DND-41 (cell line): ENCODE results near the gene SLC16A1.

ENCODE experiments used
- EZH2 ChIP-seq: IDR thresholded peaks from 3 replicates; pipeline ENCODE4 v1.6.1; 2012; ENCODE audit warnings: borderline replicate concordance, low read depth, mild to moderate bottlenecking, moderate library complexity, low read length, inconsistent platforms; ENCODE audit not compliant: severe bottlenecking
- TF ChIP-seq, protein P1 (sequence below): IDR thresholded peaks from 2 replicates; pipeline ENCODE4 v1.5.1; 2012; ENCODE audit warnings: borderline replicate concordance, low read length, moderate library complexity, mild to moderate bottlenecking; ENCODE audit not compliant: poor library complexity, severe bottlenecking; ENCODE audit errors: extremely low read depth

GRCh38 chr1:112939810-112940209, 16.2 kb downstream of the SLC16A1 start:
- TF ChIP-seq, protein P1, sequence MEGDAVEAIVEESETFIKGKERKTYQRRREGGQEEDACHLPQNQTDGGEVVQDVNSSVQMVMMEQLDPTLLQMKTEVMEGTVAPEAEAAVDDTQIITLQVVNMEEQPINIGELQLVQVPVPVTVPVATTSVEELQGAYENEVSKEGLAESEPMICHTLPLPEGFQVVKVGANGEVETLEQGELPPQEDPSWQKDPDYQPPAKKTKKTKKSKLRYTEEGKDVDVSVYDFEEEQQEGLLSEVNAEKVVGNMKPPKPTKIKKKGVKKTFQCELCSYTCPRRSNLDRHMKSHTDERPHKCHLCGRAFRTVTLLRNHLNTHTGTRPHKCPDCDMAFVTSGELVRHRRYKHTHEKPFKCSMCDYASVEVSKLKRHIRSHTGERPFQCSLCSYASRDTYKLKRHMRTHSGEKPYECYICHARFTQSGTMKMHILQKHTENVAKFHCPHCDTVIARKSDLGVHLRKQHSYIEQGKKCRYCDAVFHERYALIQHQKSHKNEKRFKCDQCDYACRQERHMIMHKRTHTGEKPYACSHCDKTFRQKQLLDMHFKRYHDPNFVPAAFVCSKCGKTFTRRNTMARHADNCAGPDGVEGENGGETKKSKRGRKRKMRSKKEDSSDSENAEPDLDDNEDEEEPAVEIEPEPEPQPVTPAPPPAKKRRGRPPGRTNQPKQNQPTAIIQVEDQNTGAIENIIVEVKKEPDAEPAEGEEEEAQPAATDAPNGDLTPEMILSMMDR = no peak
- no peak for TF ChIP-seq EZH2
